Limb (tissue), 2 donors: ENCODE results near the gene SH2B3.

ENCODE experiments used
- DNase-seq, 2 donors: peaks; one replicate each; pipeline ENCODE4 v3.0.0-alpha.2; 2016; ENCODE audit errors: extremely low spot score in 2 of 2

Gene SH2B3

GRCh38 chr12:111408686-111409402, 3.1 kb downstream of the SH2B3 start:
- DNase-seq = no peak

- no peak for DNase-seq
These were observed 3.7 kb downstream of the SH2B3 start for GRCh38 chr12:111409403-111409779.

- no peak for DNase-seq
These were observed 4.2 kb downstream of the SH2B3 start for GRCh38 chr12:111409780-111410430.

GRCh38 chr12:111410431-111411184, 4.9 kb downstream of the SH2B3 start:
- DNase-seq = no peak

GRCh38 chr12:111411185-111411764, 5.6 kb downstream of the SH2B3 start:
- DNase-seq = no peak

GRCh38 chr12:111412007-111412829, 6.5 kb downstream of the SH2B3 start:
- no peak for DNase-seq

GRCh38 chr12:111412830-111413441, 7.2 kb downstream of the SH2B3 start:
- DNase-seq = no peak

- no peak for DNase-seq
These were observed 7.8 kb downstream of the SH2B3 start for GRCh38 chr12:111413442-111414086.

GRCh38 chr12:111414711-111415252, 9.1 kb downstream of the SH2B3 start:
- DNase-seq = no peak

GRCh38 chr12:111417290-111417689, 11.6 kb downstream of the SH2B3 start:
- no peak for DNase-seq

GRCh38 chr12:111417784-111418593, 12.3 kb downstream of the SH2B3 start:
- no peak for DNase-seq

GRCh38 chr12:111418594-111418880, 12.8 kb downstream of the SH2B3 start:
- no peak for DNase-seq

GRCh38 chr12:111419784-111420183, 14.1 kb downstream of the SH2B3 start:
- no peak for DNase-seq

GRCh38 chr12:111420494-111420893, 14.8 kb downstream of the SH2B3 start:
- DNase-seq = no peak

- DNase-seq = no peak
These were observed 18.6 kb downstream of the SH2B3 start for GRCh38 chr12:111424189-111424792.

GRCh38 chr12:111424793-111425251, 19.1 kb downstream of the SH2B3 start:
- no peak for DNase-seq

GRCh38 chr12:111425655-111426054, 19.9 kb downstream of the SH2B3 start:
- no peak for DNase-seq

GRCh38 chr12:111426344-111427185, 20.8 kb downstream of the SH2B3 start:
- DNase-seq = no peak
